A549 (cell line): ENCODE data around the gene DIS3L2. TPM values are rescaled to one million over a fixed set of nuclear protein-coding genes. Genes with fewer than 3 reads are reported as not detected.

Experiments used
- ATAC-seq, 2 experiments: fragments of 200-7000 bp in 1 of 2; fragments of >200 bp in 1 of 2; cut with Nextera tagmentation in 1 of 2; cut with Tn5 transposase in 1 of 2; 3 replicates each; pipeline versions ENCODE4 v1.8.0 to v1.9.1; 2018 to 2020; ENCODE audit warnings: mild to moderate bottlenecking in 1 of 2, moderate library complexity in 1 of 2
- CTCF ChIA-PET: fragments of 300-600 bp; sonication (Branson Sonifier 250); formaldehyde crosslinking; extraction: SDS; loops from one replicate; lab custom pipeline; 2021; ENCODE audit warnings: antibody characterized with exemption, inconsistent platforms; lab: Yijun Ruan, JAX
- POLR2A ChIA-PET: fragments of 350-600 bp; formaldehyde crosslinking; extraction: SDS; loops from one replicate; lab custom pipeline; 2021; ENCODE audit warnings: antibody characterized with exemption, inconsistent platforms; lab: Yijun Ruan, JAX
- DNase-seq, 2 experiments: peaks; one replicate each; pipeline versions ENCODE4 v3.0.0 to v3.0.0-alpha.2; 2011 to 2016; ENCODE audit warnings: low read depth in 1 of 2, low spot score in 1 of 2
- FAIRE-seq: peaks from 2 replicates; lab custom pipeline; 2011; peaks lifted over from hg19 to GRCh38; lab: Jason Lieb, UNC
- H3K27ac ChIP-seq, 2 experiments: fragments of >200 bp; sonication (Bioruptor Twin); formaldehyde crosslinking; 3 replicates each; pipeline ENCODE4 v1.5.1; 2016 to 2017
- H3K4me1 ChIP-seq: fragments of >200 bp; sonication (Bioruptor Twin); formaldehyde crosslinking; 3 replicates; pipeline ENCODE4 v1.6.1; 2016
- H3K4me2 ChIP-seq: fragments of >200 bp; sonication (Bioruptor Twin); formaldehyde crosslinking; 3 replicates; pipeline ENCODE4 v1.6.1; 2016
- H3K4me3 ChIP-seq: fragments of >200 bp; sonication (Bioruptor Twin); formaldehyde crosslinking; 3 replicates; pipeline ENCODE4 v1.5.1; 2016
- H3K9me3 ChIP-seq: fragments of >200 bp; sonication (Bioruptor Twin); formaldehyde crosslinking; 3 replicates; pipeline ENCODE4 v1.6.1; 2016
- BHLHE40 ChIP-seq: IDR thresholded peaks from 2 replicates; pipeline ENCODE4 v1.6.1; 2012; ENCODE audit warnings: low read depth, low read length, inconsistent platforms
- ESRRA ChIP-seq: fragments of 150-350 bp; IDR thresholded peaks from 2 replicates; pipeline ENCODE4 v1.6.1; 2014; ENCODE audit warnings: mild to moderate bottlenecking, low read length, borderline replicate concordance
- FOSB ChIP-seq: fragments of 250-450 bp; sonication (Bioruptor Pico); IDR thresholded peaks from 2 replicates; pipeline ENCODE4 v1.5.0; 2020; ENCODE audit warnings: mild to moderate bottlenecking, moderate library complexity
- FOXS1 ChIP-seq: fragments of 250-450 bp; sonication (Bioruptor Pico); IDR thresholded peaks from 2 replicates; pipeline ENCODE4 v1.5.0; 2020; ENCODE audit warnings: mild to moderate bottlenecking, moderate library complexity
- JUNB ChIP-seq: fragments of >200 bp; sonication (Bioruptor Twin); formaldehyde crosslinking; IDR thresholded peaks from 2 replicates; pipeline ENCODE4 v1.6.1; 2016
- KDM1A ChIP-seq: fragments of 200-600 bp; sonication (generic); IDR thresholded peaks from 2 replicates; pipeline ENCODE4 v1.6.1; 2016; ENCODE audit warnings: low read depth, mild to moderate bottlenecking
- MAFK ChIP-seq: fragments of 450-650 bp; IDR thresholded peaks from 2 replicates; pipeline ENCODE4 v1.6.1; 2014; ENCODE audit not compliant: partially characterized antibody
- NFE2L2 ChIP-seq: fragments of 150-350 bp; conservative IDR thresholded peaks from 2 replicates; pipeline ENCODE4 v1.6.1; 2014; ENCODE audit warnings: low read length
- NPAS2 ChIP-seq: fragments of 250-450 bp; sonication (Bioruptor Pico); IDR thresholded peaks from 2 replicates; pipeline ENCODE4 v1.8.0; 2022; ENCODE audit warnings: mild to moderate bottlenecking, moderate library complexity, borderline replicate concordance
- POLR2A ChIP-seq: IDR thresholded peaks from 2 replicates; pipeline ENCODE4 v1.6.1; 2012; ENCODE audit warnings: mild to moderate bottlenecking, low read length
- POLR2AphosphoS2 ChIP-seq: conservative IDR thresholded peaks from 2 replicates; pipeline ENCODE4 v1.6.1; 2012; ENCODE audit warnings: low read length, improper control_type of control experiment, inconsistent platforms
- RAD21 ChIP-seq, 2 experiments: fragments of >200 bp in 1 of 2; sonication (Bioruptor Twin) in 1 of 2; formaldehyde crosslinking in 1 of 2; IDR thresholded peaks in 1 of 2; conservative IDR thresholded peaks in 1 of 2; 2 replicates in 1 of 2; 3 replicates in 1 of 2; pipeline ENCODE4 v1.6.1; 2012 to 2018; ENCODE audit warnings: inconsistent platforms in 1 of 2
- RNF2 ChIP-seq: fragments of 200-600 bp; sonication (generic); IDR thresholded peaks from 2 replicates; pipeline ENCODE4 v1.6.1; 2016; ENCODE audit warnings: low read depth, mild to moderate bottlenecking, antibody characterized with exemption, moderate library complexity, borderline replicate concordance
- ZNF302 ChIP-seq: fragments of 250-450 bp; sonication (Bioruptor Pico); IDR thresholded peaks from 2 replicates; pipeline ENCODE4 v1.9.0; 2021; ENCODE audit warnings: inconsistent platforms, mild to moderate bottlenecking, moderate library complexity
- ZSCAN20 ChIP-seq: fragments of 250-450 bp; sonication (Bioruptor Pico); IDR thresholded peaks from 2 replicates; pipeline ENCODE4 v1.8.0; 2022; ENCODE audit warnings: mild to moderate bottlenecking, moderate library complexity
- WGBS: methylation state at CpG from one replicate; pipeline ENCODE4 v1.1.6; 2017; ENCODE audit errors: missing lambda C conversion rate; 5-methylcytosine and 5-hydroxymethylcytosine counted together
- polyA plus RNA-seq, 4 experiments: library from polyadenylated mRNA; depleted of rRNA in 3 of 4; stranded (reverse); fragments of >200 nt; fragmentation: RNase III in 1 of 4; extraction: RNeasy Plus Mini Kit Qiagen cat#74134 plus additional on column Dnase treatment in 1 of 4; gene quantifications; 2 replicates in 3 of 4; 3 replicates in 1 of 4; pipeline ENCODE4 v1.2.3, GENCODE V29; 2011 to 2017
- TF ChIP-seq, protein P1 (sequence below): fragments of >200 bp; sonication (Bioruptor Twin); formaldehyde crosslinking; IDR thresholded peaks from 3 replicates; pipeline ENCODE4 v1.6.1; 2016
- TF ChIP-seq, protein P2 (sequence below): fragments of >200 bp; sonication (Bioruptor Twin); formaldehyde crosslinking; IDR thresholded peaks from 3 replicates; pipeline ENCODE4 v1.5.1; 2016
- TF ChIP-seq, protein P3 (sequence below): fragments of 150-350 bp; IDR thresholded peaks from 2 replicates; pipeline ENCODE4 v1.6.1; 2014; ENCODE audit warnings: low read depth, mild to moderate bottlenecking, low read length
- TF ChIP-seq, protein P4 (sequence below): IDR thresholded peaks from 2 replicates; pipeline ENCODE4 v1.6.1; 2012
- TF ChIP-seq, protein P5 (sequence below): IDR thresholded peaks from 2 replicates; pipeline ENCODE4 v1.6.1; 2012
- TF ChIP-seq, protein P6 (sequence below): fragments of 250-450 bp; sonication (Bioruptor Pico); IDR thresholded peaks from 2 replicates; pipeline ENCODE4 v1.5.0; 2020; ENCODE audit warnings: low read depth, mild to moderate bottlenecking, moderate library complexity
- TF ChIP-seq, protein P7 (sequence below): IDR thresholded peaks from 2 replicates; pipeline ENCODE4 v1.6.1; 2012; ENCODE audit warnings: low read depth, borderline replicate concordance

The DIS3L2 gene
- polyA plus RNA-seq, 2 of the 4 experiments (the other 2 are of a cell fraction) = 14.9 to 15.4 TPM

DNA sequence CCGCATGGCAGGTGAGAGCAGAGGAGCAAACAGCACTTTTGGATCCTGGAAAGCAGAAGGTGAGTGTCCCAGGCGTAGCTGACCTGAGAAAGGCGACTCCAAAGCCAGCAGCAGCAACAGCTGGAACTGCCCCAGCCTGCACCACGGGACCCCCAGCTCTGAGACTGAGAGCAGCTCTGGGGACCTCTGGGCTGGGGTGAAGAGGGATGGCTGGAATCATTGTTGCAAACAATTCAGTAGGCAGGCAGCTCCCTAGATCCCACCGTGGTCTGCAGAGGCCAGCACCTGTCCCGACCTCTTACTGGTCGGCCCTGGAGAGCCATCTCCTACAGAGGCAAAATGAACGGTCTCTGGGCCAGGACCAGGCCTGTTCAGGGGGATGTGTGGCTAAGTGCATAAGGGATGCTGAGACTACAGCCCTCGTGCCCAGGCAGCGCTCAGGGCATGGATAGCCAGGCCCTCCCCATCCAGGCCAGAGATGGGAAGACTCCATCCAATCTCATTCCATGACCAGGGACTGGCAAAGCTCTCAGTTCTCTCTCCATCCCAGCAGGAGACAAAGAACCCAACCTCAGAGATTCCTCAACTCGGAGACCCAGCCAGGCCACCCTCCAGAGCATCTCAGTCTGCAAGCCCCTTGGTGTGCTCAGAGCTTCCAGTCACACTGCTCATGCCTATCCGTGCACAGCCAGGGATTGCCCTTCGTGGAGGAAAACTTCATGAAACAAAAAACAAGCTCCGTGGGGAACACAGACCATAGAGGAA is 378.8 kb downstream of the DIS3L2 start (continued):
- no peak for TF ChIP-seq RAD21 (conservative IDR thresholded peaks at IDR 0.05 in 1 of 2, IDR thresholded peaks at IDR 0.05 in 1 of 2)
- no peak for TF ChIP-seq BHLHE40
- TF ChIP-seq, protein P1, sequence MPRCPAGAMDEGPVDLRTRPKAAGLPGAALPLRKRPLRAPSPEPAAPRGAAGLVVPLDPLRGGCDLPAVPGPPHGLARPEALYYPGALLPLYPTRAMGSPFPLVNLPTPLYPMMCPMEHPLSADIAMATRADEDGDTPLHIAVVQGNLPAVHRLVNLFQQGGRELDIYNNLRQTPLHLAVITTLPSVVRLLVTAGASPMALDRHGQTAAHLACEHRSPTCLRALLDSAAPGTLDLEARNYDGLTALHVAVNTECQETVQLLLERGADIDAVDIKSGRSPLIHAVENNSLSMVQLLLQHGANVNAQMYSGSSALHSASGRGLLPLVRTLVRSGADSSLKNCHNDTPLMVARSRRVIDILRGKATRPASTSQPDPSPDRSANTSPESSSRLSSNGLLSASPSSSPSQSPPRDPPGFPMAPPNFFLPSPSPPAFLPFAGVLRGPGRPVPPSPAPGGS = no peak

DNA sequence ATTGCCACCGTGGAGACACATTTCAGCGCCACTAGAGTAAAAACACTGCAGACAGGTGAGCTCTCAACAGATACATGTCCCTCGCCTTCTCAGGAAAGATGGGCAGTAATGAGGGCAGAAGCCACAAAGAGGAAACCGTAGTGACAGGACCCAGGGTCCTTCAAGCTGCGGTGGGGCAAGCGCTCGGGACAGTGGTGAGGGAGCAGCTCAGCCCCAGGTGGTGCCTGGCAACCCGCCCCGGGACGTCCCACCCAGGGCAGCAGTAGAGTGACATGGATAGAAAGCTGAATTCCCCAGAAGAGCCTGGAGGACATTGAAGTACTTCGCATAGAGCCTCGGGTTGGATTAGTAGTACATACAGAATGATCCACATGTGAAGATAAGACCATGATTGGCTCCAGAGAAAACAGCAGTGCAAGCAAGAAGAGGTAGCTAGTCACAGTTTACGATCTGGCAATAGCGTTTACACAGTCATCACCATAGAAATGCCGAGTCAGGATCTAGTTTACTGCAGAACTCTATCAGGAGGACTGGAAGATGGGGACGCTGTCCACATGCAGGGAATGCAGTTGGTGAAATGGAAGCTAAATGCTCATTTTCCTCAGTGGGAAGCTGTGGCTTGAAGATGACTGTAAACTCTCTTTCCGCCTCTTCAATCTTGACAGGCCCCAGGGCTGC is 379.7 kb downstream of the DIS3L2 start:
- no peak for ATAC-seq
- no peaks in the 10 kb centered on the region for H3K9me3 ChIP-seq
- DNase-seq = no peak
- 91% methylated on average over 17 of the region's 17 CpGs for WGBS
- no peak overlapping the region for H3K4me2 ChIP-seq
- ChIA-PET CTCF (interaction anchor here (0.7 to 4.2 kb wide), 13 partner anchors 8 to 440 kb away, joined by 3 to 19 read pairs (median 4); no protein-coding TSS in a partner anchor), POLR2A (no interaction called here)
- no peak overlapping the region for H3K27ac ChIP-seq
- no peak for FAIRE-seq
- H3K4me3 ChIP-seq = no peak overlapping the region
- TF ChIP-seq ZNF302 (no peak), MAFK (peak; percentile 80)
- TF ChIP-seq, all 56 proteins: peak for 1
- no peaks in the 10 kb centered on the region for H3K4me1 ChIP-seq

DNA sequence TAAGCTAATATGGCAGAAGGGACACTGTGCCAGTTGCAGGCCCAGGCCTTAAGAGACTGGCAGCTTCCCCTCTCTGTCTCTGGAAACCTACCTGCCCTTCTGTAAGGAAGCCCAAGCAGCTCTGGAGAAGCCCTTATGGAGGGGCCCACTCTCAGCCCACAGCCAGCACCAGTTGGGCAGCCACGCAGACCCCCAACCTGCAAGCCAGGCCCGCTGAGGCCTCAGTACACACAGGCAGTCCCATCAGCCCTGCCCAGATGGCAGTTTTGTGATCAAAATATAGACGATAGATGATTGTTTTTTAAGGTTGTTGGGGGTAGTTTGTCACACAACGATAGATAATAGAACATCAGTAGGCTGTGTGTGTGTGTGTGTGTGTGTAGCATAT is 380.2 kb downstream of the DIS3L2 start:
- CTCF ChIA-PET = interaction anchor here (0.8 to 4.2 kb wide), 7 partner anchors 8 to 435 kb away, joined by 3 to 19 read pairs (median 4); no protein-coding TSS in a partner anchor

More for the DNA sequence above, 380.2 kb downstream of the DIS3L2 start:
- H3K4me1 ChIP-seq = no peaks in the 10 kb centered on the region
- H3K27ac ChIP-seq = no peak overlapping the region
- DNase-seq = no peak
- no peak for TF ChIP-seq POLR2AphosphoS2
- no peak for TF ChIP-seq RNF2
- TF ChIP-seq NFE2L2 = no peak
- TF ChIP-seq, protein P2, sequence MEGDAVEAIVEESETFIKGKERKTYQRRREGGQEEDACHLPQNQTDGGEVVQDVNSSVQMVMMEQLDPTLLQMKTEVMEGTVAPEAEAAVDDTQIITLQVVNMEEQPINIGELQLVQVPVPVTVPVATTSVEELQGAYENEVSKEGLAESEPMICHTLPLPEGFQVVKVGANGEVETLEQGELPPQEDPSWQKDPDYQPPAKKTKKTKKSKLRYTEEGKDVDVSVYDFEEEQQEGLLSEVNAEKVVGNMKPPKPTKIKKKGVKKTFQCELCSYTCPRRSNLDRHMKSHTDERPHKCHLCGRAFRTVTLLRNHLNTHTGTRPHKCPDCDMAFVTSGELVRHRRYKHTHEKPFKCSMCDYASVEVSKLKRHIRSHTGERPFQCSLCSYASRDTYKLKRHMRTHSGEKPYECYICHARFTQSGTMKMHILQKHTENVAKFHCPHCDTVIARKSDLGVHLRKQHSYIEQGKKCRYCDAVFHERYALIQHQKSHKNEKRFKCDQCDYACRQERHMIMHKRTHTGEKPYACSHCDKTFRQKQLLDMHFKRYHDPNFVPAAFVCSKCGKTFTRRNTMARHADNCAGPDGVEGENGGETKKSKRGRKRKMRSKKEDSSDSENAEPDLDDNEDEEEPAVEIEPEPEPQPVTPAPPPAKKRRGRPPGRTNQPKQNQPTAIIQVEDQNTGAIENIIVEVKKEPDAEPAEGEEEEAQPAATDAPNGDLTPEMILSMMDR = no peak
- TF ChIP-seq, protein P3, sequence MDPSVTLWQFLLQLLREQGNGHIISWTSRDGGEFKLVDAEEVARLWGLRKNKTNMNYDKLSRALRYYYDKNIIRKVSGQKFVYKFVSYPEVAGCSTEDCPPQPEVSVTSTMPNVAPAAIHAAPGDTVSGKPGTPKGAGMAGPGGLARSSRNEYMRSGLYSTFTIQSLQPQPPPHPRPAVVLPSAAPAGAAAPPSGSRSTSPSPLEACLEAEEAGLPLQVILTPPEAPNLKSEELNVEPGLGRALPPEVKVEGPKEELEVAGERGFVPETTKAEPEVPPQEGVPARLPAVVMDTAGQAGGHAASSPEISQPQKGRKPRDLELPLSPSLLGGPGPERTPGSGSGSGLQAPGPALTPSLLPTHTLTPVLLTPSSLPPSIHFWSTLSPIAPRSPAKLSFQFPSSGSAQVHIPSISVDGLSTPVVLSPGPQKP = no peak
- TF ChIP-seq FOSB (CRISPR knock-in tag) = no peak
- TF ChIP-seq, protein P4, sequence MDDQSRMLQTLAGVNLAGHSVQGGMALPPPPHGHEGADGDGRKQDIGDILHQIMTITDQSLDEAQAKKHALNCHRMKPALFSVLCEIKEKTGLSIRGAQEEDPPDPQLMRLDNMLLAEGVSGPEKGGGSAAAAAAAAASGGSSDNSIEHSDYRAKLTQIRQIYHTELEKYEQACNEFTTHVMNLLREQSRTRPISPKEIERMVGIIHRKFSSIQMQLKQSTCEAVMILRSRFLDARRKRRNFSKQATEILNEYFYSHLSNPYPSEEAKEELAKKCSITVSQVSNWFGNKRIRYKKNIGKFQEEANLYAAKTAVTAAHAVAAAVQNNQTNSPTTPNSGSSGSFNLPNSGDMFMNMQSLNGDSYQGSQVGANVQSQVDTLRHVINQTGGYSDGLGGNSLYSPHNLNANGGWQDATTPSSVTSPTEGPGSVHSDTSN = no peak
- TF ChIP-seq, protein P1 = no peak
- TF ChIP-seq, protein P5, sequence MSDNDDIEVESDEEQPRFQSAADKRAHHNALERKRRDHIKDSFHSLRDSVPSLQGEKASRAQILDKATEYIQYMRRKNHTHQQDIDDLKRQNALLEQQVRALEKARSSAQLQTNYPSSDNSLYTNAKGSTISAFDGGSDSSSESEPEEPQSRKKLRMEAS = no peak
- TF ChIP-seq, protein P6, sequence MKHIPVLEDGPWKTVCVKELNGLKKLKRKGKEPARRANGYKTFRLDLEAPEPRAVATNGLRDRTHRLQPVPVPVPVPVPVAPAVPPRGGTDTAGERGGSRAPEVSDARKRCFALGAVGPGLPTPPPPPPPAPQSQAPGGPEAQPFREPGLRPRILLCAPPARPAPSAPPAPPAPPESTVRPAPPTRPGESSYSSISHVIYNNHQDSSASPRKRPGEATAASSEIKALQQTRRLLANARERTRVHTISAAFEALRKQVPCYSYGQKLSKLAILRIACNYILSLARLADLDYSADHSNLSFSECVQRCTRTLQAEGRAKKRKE (CRISPR knock-in tag) = no peak
- no peak for TF ChIP-seq NPAS2 (CRISPR knock-in tag)
- TF ChIP-seq FOXS1 (CRISPR knock-in tag) = no peak
- no peak for TF ChIP-seq JUNB
- TF ChIP-seq POLR2A = no peak
- TF ChIP-seq ZSCAN20 (CRISPR knock-in tag) = no peak
- no peak for TF ChIP-seq ESRRA
- TF ChIP-seq ZNF302 = no peak
- TF ChIP-seq, protein P7, sequence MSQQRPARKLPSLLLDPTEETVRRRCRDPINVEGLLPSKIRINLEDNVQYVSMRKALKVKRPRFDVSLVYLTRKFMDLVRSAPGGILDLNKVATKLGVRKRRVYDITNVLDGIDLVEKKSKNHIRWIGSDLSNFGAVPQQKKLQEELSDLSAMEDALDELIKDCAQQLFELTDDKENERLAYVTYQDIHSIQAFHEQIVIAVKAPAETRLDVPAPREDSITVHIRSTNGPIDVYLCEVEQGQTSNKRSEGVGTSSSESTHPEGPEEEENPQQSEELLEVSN = no peak
- TF ChIP-seq KDM1A = no peak
- TF ChIP-seq, all 56 proteins: peak for 0
- ATAC-seq = no peak
- Histone ChIP-seq H3K9me3 (no peaks in the 10 kb centered on the region), H3K4me3 (no peak overlapping the region), H3K4me2 (no peak overlapping the region)
- no peak for FAIRE-seq
- WGBS = 94% methylated on average over 4 of the region's 4 CpGs
- POLR2A ChIA-PET = no interaction called here
